Superior temporal gyrus (tissue), 1 donor: ENCODE results near the gene SMC5.
"Not testable (repeated sequence)": the region's sequence is repeated elsewhere in the genome, so short reads cannot be mapped to it uniquely, and the experiment has no call there.

Source experiments
- DNase-seq: peaks from one replicate; pipeline ENCODE4 v3.0.0-alpha.2; 2016; ENCODE audit errors: extremely low spot score

SMC5 gene

DNA sequence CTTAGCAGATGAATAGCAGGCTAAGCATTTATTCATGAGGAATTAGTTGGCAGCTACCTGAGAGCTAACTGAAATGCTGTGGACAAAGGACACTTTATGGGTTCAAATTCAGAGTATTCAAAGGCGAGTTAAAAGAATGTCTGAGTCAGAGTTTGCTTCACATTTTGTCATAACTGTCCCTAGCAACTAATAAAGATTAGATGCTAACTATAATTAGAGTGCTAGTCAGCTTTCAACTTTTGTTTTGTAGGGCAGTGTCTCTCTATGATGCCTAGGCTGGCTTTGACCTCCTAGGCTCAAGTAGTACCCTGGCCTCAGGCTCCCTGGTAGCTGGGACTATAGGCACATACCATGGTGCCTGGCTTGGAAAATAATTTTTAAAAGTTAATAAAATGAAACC lies 4.6 kb downstream of the SMC5 start:
- no peak for DNase-seq

- no peak for DNase-seq
Observed at GRCh38 chr9:70278305-70278704, 19.5 kb downstream of the SMC5 start.

DNA sequence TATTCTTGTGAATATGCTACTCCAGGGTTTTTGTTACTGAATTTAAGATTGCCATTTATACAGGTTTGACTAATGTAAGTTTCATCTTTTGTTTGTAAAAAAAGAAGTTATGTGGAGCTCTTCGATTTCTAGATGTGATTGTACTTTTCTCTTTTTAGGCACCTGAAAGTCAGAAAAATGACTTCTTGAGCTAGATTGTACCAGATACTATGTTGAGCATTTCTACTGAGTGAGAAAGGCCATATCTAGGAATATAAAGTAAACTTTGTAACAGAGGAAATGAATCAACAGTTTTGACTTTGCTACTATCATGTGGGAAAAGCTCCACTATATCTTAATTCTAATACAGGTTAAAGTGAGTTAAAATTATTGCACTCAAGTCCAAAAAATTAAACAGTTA lies 25.1 kb downstream of the SMC5 start:
- DNase-seq, result no peak

GRCh38 chr9:70285246-70285645 lies 26.5 kb downstream of the SMC5 start:
- DNase-seq, result no peak

GRCh38 chr9:70285981-70286598 lies 27.3 kb downstream of the SMC5 start:
- DNase-seq, result no peak

DNA sequence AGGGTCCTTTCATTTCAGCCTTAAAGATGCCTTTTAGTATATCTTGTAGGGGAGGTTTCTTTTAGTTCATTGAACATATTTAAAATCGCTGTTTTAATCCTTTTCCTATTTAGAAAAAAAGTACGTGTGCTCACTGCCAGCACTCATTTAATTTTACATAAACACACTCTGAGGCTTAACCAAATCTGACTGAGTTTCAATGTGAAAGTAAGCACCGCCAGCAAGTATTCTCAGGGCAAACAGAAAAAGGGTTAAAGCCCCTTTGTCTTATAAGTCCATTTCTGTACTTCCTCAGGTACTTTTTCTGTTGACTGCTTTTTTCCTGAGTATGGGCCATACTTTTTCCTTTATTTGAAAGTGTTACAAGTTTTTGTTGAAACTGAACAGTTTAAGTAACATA lies 31.8 kb downstream of the SMC5 start:
- DNase-seq, result no peak

DNA sequence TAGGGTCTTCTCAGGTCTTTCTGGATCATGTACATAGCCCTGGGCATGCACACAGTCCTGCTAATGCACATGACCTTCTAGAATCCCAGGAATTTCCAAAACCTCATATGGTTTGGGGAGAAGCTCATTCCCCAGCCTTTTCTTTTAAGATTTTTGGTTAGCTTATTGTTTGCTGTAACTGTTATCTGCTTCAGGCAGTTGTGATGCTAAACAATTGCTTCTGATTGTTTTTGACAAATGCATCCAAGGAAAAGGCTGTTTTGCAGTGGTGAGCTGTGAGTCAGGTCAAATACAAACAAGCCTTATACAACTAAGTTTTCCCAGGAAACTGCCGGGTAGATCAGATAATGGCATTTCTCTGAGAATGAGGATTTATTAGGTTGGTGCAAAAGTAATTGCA lies 32.7 kb downstream of the SMC5 start:
- DNase-seq, result no peak

DNA sequence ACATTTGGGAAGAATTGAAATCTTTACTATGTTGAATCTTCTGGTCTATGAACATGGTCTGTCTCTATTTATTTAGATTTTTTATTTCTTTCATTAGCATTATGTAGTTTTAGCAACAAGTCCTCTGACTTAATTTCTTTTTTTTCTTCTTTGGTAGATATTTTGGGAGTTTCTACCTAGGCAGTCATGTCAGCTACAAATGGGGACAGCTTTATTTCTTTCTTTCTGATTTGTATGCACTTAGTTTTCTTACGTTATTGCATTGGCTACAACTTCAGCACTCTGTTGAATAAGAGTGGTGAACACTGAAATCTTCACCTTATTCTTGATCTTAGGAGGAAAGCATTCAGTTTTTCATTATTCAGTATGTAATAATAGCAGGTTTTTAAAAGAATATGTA lies 33.5 kb downstream of the SMC5 start:
- DNase-seq, result no peak

GRCh38 chr9:70293214-70293613 lies 34.4 kb downstream of the SMC5 start:
- DNase-seq, result no peak

DNA sequence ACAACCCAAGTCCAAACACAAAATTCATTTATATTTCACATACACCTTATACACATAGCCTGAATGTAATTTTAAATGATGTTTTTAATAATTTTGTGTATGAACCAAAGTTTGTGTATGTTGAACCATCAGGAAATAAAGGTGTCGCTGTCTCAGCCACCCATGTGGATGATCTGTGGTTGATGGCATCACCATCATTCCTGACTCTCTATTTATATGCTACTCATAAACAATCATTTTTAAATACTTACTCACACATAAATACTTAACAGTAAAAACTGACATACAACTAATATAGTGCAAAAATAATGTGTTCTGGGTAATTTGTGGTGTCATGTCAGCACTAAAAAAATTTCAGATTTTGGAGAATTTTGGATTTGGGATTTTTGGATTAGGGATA lies 38.4 kb downstream of the SMC5 start:
- no peak for DNase-seq

DNA sequence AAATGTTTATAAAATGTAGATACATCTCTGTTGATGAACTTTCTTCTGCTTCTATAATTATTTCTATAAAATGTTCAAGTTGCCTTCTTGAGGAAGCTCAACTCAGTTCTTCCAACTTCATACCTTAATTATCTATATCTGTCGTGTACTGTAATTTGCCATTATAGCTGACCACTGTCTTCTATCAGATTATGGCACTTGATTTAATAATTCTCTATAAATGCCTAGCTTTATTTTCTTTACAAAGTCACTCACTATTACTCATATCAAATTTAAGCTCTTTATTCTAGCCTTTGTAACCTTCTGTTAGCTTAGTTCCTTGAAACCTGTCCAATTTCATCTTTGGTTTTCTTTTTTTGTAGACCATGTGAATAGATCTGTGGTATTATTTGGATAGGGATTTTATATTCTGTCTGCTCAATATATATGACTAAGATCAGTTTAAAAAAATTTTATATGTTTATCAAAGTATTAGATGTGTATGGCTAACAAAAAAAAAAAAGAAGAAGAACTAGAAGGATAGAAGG lies 39.5 kb downstream of the SMC5 start:
- DNase-seq, result no peak

GRCh38 chr9:70303268-70303667 lies 44.5 kb downstream of the SMC5 start:
- DNase-seq, result no peak

GRCh38 chr9:70304810-70305209 lies 46.0 kb downstream of the SMC5 start:
- DNase-seq, result no peak

DNA sequence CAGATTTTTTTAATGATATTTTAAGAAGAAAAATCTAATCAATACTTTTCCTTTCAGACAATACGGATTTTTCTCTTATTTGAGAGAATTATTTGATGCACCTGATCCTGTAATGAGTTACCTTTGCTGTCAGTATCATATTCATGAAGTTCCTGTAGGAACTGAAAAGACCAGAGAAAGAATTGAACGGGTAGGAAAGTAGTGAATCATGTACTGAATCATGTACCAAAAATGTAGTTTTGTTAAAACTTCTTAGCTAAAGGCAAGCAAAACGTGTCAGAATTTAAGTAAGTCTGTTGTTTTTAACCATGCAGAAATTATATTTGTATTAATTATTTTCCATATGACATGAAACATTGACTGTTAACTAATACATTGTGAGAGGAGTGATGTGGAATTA lies 56.6 kb downstream of the SMC5 start:
- no peak for DNase-seq

DNA sequence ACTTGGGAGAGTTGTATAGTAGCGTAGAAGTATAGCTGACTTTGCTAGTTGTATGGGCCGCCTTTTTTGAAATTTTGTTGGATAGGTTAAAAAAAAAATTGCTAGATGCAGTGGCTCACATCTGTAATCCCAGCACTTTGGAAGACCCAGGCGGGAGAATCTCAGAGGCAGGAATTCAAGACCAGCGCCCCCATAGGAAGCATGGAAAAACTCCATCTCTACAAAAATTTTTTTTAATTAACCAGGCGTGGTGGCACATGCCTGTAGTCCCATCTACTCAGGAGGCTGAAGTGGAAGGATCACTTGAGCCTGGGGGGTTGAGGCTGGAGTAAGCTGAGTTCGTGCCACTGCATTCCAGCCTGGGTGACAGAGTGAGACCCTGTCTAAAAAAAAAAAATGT lies 59.2 kb downstream of the SMC5 start:
- no peak for DNase-seq

- DNase-seq, result no peak
Observed at GRCh38 chr9:70322096-70322495, 63.3 kb downstream of the SMC5 start.

- DNase-seq, result no peak
Observed at GRCh38 chr9:70324963-70325362, 66.2 kb downstream of the SMC5 start.

GRCh38 chr9:70328625-70329024 lies 69.8 kb downstream of the SMC5 start:
- DNase-seq, result not testable (repeated sequence)

DNA sequence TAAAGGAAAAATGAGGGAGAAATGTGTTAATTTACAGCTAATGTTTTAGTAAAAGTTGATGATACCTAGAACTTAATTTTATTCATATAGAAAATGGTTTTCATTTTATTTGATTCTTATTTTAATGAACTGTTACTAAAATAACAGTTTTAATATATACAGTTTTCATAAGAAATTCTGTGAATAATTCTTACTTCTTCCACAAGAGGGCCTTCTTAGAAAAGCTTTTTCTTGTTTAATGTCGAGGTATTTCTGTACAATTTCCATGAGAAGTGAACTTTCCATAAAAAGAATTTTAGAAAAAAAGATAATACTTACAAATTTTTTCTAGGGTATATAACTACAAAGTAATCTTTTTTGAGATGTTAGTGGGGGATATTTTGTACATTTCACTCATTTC lies 81.8 kb downstream of the SMC5 start:
- peak; percentile 86 for DNase-seq

DNA sequence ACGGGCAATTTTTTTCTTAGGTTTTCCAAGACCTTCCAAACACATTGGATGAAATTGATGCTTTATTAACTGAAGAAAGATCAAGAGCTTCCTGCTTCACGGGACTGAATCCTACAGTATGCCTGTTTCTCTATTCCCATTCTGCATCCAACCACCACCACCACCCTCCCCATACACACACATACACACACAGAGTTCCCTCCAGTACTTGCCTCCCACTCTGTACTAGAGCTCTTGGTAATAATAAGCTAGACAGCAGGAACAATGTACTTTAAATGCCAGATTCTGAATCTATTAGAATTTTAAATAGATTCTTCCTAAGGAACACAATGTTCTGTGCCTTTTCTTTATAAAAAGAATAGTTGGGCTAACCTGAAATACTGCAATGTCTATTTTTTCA lies 88.3 kb downstream of the SMC5 start:
- DNase-seq, result peak; percentile 46

DNA sequence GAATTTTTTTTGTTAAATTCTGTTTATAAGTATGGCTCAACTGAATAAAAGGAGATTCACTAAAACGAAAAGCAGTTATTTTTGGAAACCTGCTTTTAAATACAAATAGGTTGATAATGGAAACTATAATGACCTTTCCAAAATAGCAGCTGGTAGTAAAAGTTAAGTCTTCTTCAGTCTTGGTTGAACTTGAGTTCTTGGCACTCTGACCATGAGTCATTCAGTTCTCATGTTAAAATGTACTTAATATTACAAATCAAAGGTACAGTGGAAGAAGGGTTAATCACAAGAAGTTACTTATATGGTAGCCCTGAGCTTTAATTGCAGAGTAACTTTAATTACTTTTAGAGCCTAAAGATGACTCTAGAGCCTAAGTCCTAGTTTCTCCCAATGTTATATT lies 93.6 kb downstream of the SMC5 start:
- no peak for DNase-seq

GRCh38 chr9:70352802-70353201 lies 94.0 kb downstream of the SMC5 start:
- DNase-seq, result peak; percentile 60

DNA sequence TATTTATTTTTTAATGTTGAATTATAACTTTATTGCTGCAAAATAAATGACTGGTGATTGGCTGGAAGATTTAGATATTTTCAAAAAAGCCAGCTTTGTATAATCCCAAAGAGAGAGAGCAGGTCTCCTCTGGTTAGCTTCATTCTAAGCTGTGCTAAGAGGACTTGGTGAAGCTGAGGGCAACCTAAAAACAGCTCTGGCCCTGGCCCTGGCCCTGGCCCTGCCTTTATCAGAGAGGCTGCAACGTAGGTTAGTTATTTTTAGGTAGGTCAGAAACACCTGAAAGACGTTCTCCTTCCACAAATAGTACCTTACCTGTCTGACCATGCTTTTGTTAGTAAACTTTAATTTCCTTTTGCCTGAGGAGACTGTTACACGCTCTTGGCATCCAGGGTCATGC lies 97.0 kb downstream of the SMC5 start:
- DNase-seq, result no peak

GRCh38 chr9:70362952-70363351 lies 104.2 kb downstream of the SMC5 start:
- DNase-seq, result no peak
